BE2C (cell line): ENCODE results near the gene SGMS1.

ENCODE experiments used
- DNase-seq: peaks from one replicate; pipeline ENCODE4 v3.0.0-alpha.2; 2020
- H3K27me3 ChIP-seq: fragments of 250-450 bp; sonication (Bioruptor Pico); 2 replicates; pipeline ENCODE4 v1.5.1; 2020; ENCODE audit warnings: mild to moderate bottlenecking
- H3K36me3 ChIP-seq: fragments of 250-450 bp; sonication (Bioruptor Pico); 2 replicates; pipeline ENCODE4 v1.5.1; 2020; ENCODE audit warnings: mild to moderate bottlenecking
- H3K4me1 ChIP-seq: fragments of 250-450 bp; sonication (Bioruptor Pico); 2 replicates; pipeline ENCODE4 v1.5.1; 2020
- H3K4me3 ChIP-seq: 2 replicates; pipeline ENCODE4 v1.5.1; 2011; ENCODE audit warnings: low read depth, low read length
- H3K9me3 ChIP-seq: fragments of 250-450 bp; sonication (Bioruptor Pico); 2 replicates; pipeline ENCODE4 v1.5.1; 2020
- CTCF ChIP-seq: IDR thresholded peaks from 2 replicates; pipeline ENCODE4 v1.5.1; 2012; ENCODE audit warnings: mild to moderate bottlenecking, low read depth, low read length

SGMS1 gene

GRCh38 chr10:50480054-50481007 is 143.4 kb downstream of the SGMS1 start:
- H3K4me1 ChIP-seq, result no peaks in the 10 kb centered on the region
- DNase-seq, result no peak
- no peaks in the 10 kb centered on the region for H3K27me3 ChIP-seq
- no peaks in the 10 kb centered on the region for H3K36me3 ChIP-seq
- TF ChIP-seq CTCF, result no peak
- no peak overlapping the region for H3K4me3 ChIP-seq
- H3K9me3 ChIP-seq, result no peaks in the 10 kb centered on the region

- no peaks in the 10 kb centered on the region for H3K36me3 ChIP-seq
These were observed 146.2 kb downstream of the SGMS1 start for GRCh38 chr10:50477287-50478203.

GRCh38 chr10:50473756-50474155 is 150.0 kb downstream of the SGMS1 start:
- Histone ChIP-seq H3K4me1 (no peaks in the 10 kb centered on the region), H3K9me3 (no peaks in the 10 kb centered on the region), H3K36me3 (no peaks in the 10 kb centered on the region), H3K27me3 (no peaks in the 10 kb centered on the region), H3K4me3 (no peak overlapping the region)
- no peak for TF ChIP-seq CTCF
- DNase-seq, result no peak

More at GRCh38 chr10:50477287-50478203, 146.2 kb downstream of the SGMS1 start:
- Histone ChIP-seq H3K4me1 (no peaks in the 10 kb centered on the region), H3K4me3 (no peak overlapping the region), H3K9me3 (no peaks in the 10 kb centered on the region), H3K27me3 (no peaks in the 10 kb centered on the region)
- no peak for TF ChIP-seq CTCF
- no peak for DNase-seq

GRCh38 chr10:50472914-50473313 is 150.8 kb downstream of the SGMS1 start:
- Histone ChIP-seq H3K36me3 (no peaks in the 10 kb centered on the region), H3K4me3 (no peak overlapping the region), H3K4me1 (no peaks in the 10 kb centered on the region), H3K27me3 (no peaks in the 10 kb centered on the region), H3K9me3 (no peaks in the 10 kb centered on the region)
- no peak for DNase-seq
- TF ChIP-seq CTCF, result no peak

GRCh38 chr10:50471583-50471975 is 152.2 kb downstream of the SGMS1 start:
- no peak overlapping the region for H3K4me3 ChIP-seq
- no peak for TF ChIP-seq CTCF
- no peak for DNase-seq

More at GRCh38 chr10:50471583-50471975, 152.2 kb downstream of the SGMS1 start:
- no peaks in the 10 kb centered on the region for H3K36me3 ChIP-seq
- H3K27me3 ChIP-seq, result no peaks in the 10 kb centered on the region
- no peaks in the 10 kb centered on the region for H3K9me3 ChIP-seq
- no peaks in the 10 kb centered on the region for H3K4me1 ChIP-seq
